Gastroesophageal sphincter (tissue), 4 donors: ENCODE data around the gene DUSP15. TPM values are rescaled to one million over a fixed set of nuclear protein-coding genes. Genes with fewer than 3 reads are reported as not detected.

Experiments
- ATAC-seq: fragments of 150-250 bp; one replicate; pipeline ENCODE4 v1.9.1; 2016; ENCODE audit warnings: mild to moderate bottlenecking, moderate library complexity
- H3K27ac ChIP-seq, 4 donors: fragments of 200-600 bp; sonication (generic) in 3 of 4; 1 replicate in 3 of 4; 2 replicates in 1 of 4; pipeline ENCODE4 v1.5.1; 2016 to 2019
- H3K27me3 ChIP-seq: fragments of 200-600 bp; sonication (generic); one replicate; pipeline ENCODE4 v1.5.1; 2019
- H3K36me3 ChIP-seq, 2 donors: fragments of 200-600 bp; sonication (generic); one replicate each; pipeline ENCODE4 v1.5.1; 2019; ENCODE audit warnings: control low read depth in 1 of 2
- H3K4me1 ChIP-seq, 3 donors: fragments of 200-600 bp; sonication (generic); 1 replicate in 2 of 3; 2 replicates in 1 of 3; pipeline ENCODE4 v1.5.1; 2016 to 2019; ENCODE audit warnings: control low read depth in 2 of 3
- H3K4me3 ChIP-seq, 2 donors: fragments of 200-600 bp; sonication (generic); one replicate each; pipeline ENCODE4 v1.5.1; 2019; ENCODE audit warnings: mild to moderate bottlenecking in 1 of 2, moderate library complexity in 1 of 2
- H3K9me3 ChIP-seq, 3 donors: fragments of 200-600 bp; sonication (generic); one replicate each; pipeline ENCODE4 v1.5.1; 2017 to 2019; ENCODE audit warnings: control low read depth in 2 of 3
- EP300 ChIP-seq: sonication (generic); formaldehyde crosslinking; IDR thresholded peaks from one replicate; pipeline ENCODE4 v1.6.1; 2017; ENCODE audit warnings: antibody characterized with exemption, mild to moderate bottlenecking
- POLR2A ChIP-seq, 2 donors: fragments of 450-650 bp; IDR thresholded peaks; one replicate each; pipeline ENCODE4 v1.6.1; 2017; ENCODE audit warnings: antibody characterized with exemption in 2 of 2, mild to moderate bottlenecking in 2 of 2, moderate library complexity in 1 of 2
- POLR2AphosphoS5 ChIP-seq: sonication (generic); formaldehyde crosslinking; IDR thresholded peaks from one replicate; pipeline ENCODE4 v1.6.1; 2017; ENCODE audit warnings: antibody characterized with exemption
- WGBS, 2 donors: methylation state at CpG; one replicate each; pipeline ENCODE4 v1.1.5; 2018; ENCODE audit warnings: low coverage in 1 of 2; 5-methylcytosine and 5-hydroxymethylcytosine counted together
- total RNA-seq, 4 donors: library from RNA; depleted of rRNA; stranded (reverse); fragments of >200 nt; gene quantifications; one replicate each; pipeline ENCODE4 v1.1.0, GENCODE V29; 2016
- TF ChIP-seq, protein P1 (sequence below), 4 experiments: fragments of 200-600 bp in 2 of 4; fragments of 450-650 bp in 2 of 4; sonication (generic) in 1 of 4; IDR thresholded peaks; one replicate each; pipeline ENCODE4 v1.5.1; 2017 to 2019; ENCODE audit warnings: antibody characterized with exemption in 4 of 4, mild to moderate bottlenecking in 2 of 4, moderate library complexity in 2 of 4

Gene DUSP15
- total RNA-seq, 4 donors from 2014 or later = 1.5 to 8.2 (median 4.5) TPM

DNA sequence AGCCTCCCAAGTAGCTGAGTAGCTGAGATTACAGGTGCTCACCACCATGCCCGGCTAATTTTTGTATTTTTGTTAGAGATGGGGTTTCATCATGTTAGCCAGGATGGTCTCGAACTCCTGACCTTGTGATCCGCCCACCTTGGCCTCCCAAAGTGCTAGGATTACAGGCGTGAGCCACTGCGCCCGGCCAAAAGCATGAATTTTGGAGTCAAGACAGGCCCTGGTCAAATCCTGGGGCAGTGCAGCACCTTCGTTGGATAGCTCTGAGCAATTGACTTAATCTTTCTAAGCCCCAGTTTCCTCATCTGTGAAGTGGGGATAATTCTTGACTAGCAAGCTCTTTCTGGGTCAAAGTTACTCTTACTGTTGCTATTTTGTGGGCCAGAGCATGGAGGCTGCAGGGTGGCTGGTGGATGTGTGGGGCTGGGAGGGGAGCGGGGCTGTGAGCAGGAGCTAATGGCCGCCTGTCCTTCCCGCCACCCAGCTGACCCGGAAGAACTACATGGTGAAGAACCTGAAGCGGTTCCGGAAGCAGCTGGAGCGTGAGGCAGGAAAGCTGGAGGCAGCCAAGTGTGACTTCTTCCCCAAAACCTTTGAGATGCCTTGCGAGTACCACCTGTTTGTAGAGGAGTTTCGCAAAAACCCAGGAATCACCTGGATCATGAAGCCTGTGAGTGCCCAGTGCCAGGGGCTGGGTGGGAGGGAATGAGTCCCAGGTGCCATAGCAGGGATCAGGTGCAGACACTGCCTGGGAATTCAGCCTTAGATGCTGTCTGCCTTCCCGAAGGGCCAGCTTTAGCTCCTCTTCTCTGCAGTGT is 39.1 kb upstream of the DUSP15 start:
- 86 to 92% methylated on average over 4 to 12 of the region's 17 CpGs for WGBS, 2 donors
- no peak overlapping the region for H3K4me3 ChIP-seq
- no peak for ATAC-seq
- no peak for TF ChIP-seq POLR2AphosphoS5
- TF ChIP-seq POLR2A (IDR thresholded peaks at IDR 0.05) = no peak
- no peak for TF ChIP-seq EP300
- TF ChIP-seq, protein P1, sequence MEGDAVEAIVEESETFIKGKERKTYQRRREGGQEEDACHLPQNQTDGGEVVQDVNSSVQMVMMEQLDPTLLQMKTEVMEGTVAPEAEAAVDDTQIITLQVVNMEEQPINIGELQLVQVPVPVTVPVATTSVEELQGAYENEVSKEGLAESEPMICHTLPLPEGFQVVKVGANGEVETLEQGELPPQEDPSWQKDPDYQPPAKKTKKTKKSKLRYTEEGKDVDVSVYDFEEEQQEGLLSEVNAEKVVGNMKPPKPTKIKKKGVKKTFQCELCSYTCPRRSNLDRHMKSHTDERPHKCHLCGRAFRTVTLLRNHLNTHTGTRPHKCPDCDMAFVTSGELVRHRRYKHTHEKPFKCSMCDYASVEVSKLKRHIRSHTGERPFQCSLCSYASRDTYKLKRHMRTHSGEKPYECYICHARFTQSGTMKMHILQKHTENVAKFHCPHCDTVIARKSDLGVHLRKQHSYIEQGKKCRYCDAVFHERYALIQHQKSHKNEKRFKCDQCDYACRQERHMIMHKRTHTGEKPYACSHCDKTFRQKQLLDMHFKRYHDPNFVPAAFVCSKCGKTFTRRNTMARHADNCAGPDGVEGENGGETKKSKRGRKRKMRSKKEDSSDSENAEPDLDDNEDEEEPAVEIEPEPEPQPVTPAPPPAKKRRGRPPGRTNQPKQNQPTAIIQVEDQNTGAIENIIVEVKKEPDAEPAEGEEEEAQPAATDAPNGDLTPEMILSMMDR (IDR thresholded peaks at IDR 0.05) = no peak
- no peaks in the 10 kb centered on the region for H3K27me3 ChIP-seq
- H3K4me1 ChIP-seq = no peaks in the 10 kb centered on the region
- no peaks in the 10 kb centered on the region for H3K9me3 ChIP-seq
- H3K27ac ChIP-seq = no peak overlapping the region
- no peaks in the 10 kb centered on the region for H3K36me3 ChIP-seq

DNA sequence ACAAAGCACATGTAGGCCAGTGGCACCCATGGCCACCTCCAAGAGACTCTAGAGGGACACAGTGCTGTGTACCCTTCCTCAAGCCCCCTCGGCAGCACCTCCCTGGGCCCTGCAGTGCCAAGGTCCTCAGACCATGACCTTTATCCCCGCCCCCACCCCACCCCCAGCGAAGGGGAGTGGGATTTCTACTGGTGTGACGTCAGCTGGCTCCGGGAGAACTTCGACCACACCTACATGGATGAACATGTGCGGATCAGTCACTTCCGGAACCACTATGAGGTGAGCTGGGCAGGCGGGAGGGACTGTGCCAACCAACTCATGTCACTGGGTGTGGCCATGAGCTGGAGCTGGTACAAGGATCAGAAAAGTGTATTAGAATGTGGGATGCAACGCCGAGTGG is 38.1 kb upstream of the DUSP15 start:
- 80 to 92% methylated on average over 1 to 3 of the region's 11 CpGs for WGBS, 2 donors
- Histone ChIP-seq H3K27ac (no peak overlapping the region), H3K36me3 (no peaks in the 10 kb centered on the region), H3K27me3 (no peaks in the 10 kb centered on the region), H3K4me1 (no peaks in the 10 kb centered on the region), H3K4me3 (no peak overlapping the region), H3K9me3 (no peaks in the 10 kb centered on the region)
- no peak for TF ChIP-seq EP300
- no peak for TF ChIP-seq POLR2AphosphoS5
- TF ChIP-seq POLR2A (IDR thresholded peaks at IDR 0.05) = no peak
- TF ChIP-seq, protein P1 (IDR thresholded peaks at IDR 0.05) = no peak
- no peak for ATAC-seq

DNA sequence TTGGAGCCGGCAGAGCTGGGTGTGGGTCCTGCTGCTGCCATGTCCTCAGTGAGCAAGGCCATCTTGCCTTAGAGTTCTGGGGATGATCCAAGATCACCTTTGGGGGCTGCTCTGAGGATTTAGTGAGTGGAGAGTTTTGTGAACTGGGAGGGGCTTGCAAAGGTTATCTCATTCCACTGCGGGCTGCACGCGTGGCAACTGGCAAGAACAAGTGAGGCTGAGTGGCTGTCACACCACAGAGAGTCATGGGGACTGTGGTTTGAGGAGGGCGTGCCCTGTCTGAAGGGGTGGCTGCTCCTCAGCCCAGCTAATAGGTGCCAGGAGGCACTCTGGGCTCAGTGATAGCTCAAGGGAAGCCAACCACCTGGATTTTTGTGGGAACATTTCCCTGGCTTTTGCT is 37.7 kb upstream of the DUSP15 start:
- Histone ChIP-seq H3K4me1 (no peaks in the 10 kb centered on the region), H3K9me3 (no peaks in the 10 kb centered on the region), H3K27ac (no peak overlapping the region), H3K4me3 (no peak overlapping the region), H3K36me3 (no peaks in the 10 kb centered on the region), H3K27me3 (no peaks in the 10 kb centered on the region)
- TF ChIP-seq, protein P1 (IDR thresholded peaks at IDR 0.05) = no peak
- TF ChIP-seq POLR2A (IDR thresholded peaks at IDR 0.05) = no peak
- no peak for TF ChIP-seq POLR2AphosphoS5
- no peak for TF ChIP-seq EP300
- no peak for ATAC-seq
- 75 to 100% methylated on average over 1 to 5 of the region's 5 CpGs for WGBS, 2 donors

DNA sequence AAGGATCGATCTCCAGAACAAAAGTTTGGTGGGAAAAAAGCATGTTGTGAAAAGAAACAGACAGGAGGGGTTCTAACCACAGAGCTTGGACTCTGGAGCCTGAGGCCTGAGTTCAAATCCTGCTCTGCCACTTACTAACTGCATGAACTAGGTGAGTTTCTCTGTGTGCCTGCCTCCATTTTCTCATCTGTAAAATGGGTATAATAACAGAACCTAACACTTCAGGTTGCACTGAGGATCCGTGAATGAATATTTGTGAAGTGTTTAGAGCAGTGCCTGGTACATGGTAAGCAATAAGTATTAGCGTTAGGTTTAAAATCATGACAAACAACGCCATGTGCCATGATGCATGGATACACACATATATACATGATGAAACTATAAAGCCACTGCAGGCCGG is 36.7 kb upstream of the DUSP15 start:
- WGBS, 2 donors = 86 to 89% methylated on average over 5 of the region's 5 CpGs
- H3K4me3 ChIP-seq = no peak overlapping the region
- no peaks in the 10 kb centered on the region for H3K36me3 ChIP-seq
- TF ChIP-seq, protein P1 (IDR thresholded peaks at IDR 0.05) = no peak
- TF ChIP-seq POLR2A (IDR thresholded peaks at IDR 0.05) (no peak), EP300 (no peak), POLR2AphosphoS5 (no peak)
- no peaks in the 10 kb centered on the region for H3K27me3 ChIP-seq
- H3K9me3 ChIP-seq = no peaks in the 10 kb centered on the region
- ATAC-seq = no peak
- no peaks in the 10 kb centered on the region for H3K4me1 ChIP-seq
- H3K27ac ChIP-seq = no peak overlapping the region

DNA sequence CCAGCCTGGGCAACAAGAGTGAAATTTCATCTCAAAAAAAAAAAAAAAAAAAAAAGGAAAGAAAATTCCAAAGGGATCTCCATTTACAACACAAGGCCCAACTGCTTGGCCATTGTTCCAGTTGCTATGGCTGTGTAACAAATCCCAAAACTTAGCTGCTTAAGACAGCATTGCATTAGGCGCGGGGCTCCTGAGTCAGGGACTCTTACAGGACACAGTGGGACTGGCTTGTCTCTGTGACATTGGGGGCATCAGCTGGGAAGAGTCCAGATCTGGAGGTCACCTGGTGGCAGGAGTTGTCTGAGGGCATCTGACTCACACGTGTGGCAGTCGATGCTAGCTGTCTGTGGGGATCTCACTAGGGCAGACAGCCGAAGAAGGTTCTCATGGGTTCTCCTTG is 35.7 kb upstream of the DUSP15 start:
- 52% methylated on average over 5 of the region's 5 CpGs; no CpG with 5 or more reads in 1 of the 2 donors for WGBS, 2 donors
- Histone ChIP-seq H3K4me1 (no peaks in the 10 kb centered on the region), H3K27me3 (no peaks in the 10 kb centered on the region), H3K36me3 (no peaks in the 10 kb centered on the region), H3K27ac (no peak overlapping the region), H3K4me3 (no peak overlapping the region), H3K9me3 (no peaks in the 10 kb centered on the region)
- TF ChIP-seq POLR2A (IDR thresholded peaks at IDR 0.05) (no peak), POLR2AphosphoS5 (no peak), EP300 (no peak)
- TF ChIP-seq, protein P1 (IDR thresholded peaks at IDR 0.05) = no peak
- ATAC-seq = no peak
